ENCODE results near the gene CSF2RB.

DNA sequence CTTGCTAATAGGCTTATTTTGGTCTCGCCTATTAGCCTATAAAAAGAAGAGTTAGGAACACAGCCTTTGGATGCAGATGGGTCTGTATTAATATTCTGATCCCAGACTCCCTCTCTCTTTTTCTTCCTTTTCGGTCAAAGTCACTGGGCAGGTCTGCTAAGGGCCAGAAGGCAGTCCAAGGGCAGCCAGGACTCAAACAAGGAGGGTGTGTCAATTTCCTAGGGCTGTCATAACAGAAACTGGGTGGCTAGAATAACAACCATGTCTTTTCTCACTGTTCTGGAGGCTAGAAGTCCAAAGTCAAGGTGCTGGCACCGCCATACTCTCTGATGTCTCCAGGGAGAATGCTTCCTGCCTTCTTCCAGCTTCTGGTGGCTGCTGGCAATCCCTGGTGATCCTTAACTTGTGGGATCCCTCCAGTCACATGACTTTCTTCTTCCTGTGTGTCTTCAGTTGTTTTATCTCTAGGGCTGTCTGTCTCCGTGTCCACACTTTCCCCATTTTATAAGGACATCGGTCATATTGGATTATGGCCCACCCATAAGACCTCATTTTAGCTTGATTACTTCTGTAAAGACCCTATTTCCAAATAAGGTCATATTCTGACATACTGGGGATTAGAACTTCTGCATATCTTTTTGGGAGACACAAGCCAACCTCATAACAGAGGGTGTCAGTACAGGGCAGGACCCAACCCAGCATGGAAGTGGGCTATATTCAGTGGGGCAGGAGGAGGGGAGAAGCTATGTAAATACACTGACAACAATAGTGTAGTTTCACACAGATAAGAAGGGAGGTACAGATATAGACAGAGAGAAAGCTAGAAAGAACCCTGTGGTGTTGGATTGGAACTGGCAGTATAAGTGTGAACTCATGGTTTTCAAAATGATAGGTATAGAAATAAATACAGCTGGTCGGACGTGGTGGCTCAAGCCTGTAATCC, 5.9 kb upstream of the CSF2RB start:
- no peak for TF ChIP-seq EZH2 (IDR thresholded peaks at IDR 0.05; ENCODE audit: insufficient read depth, poor library complexity, severe bottlenecking)
- TF ChIP-seq EZH2phosphoT487 (IDR thresholded peaks at IDR 0.05; ENCODE audit: insufficient read depth, low read depth) = no peak
